Smooth muscle cell (in vitro differentiated cells): Measurements from ENCODE around the gene COL16A1. TPM values are rescaled to one million over a fixed set of nuclear protein-coding genes. Genes with fewer than 3 reads are reported as not detected.
A peak's percentile ranks its signal among the peaks of the same experiment; 100 is the strongest.

Source experiments
- DNase-seq: peaks from one replicate; lab custom pipeline; 2025; ENCODE audit not compliant: unreplicated experiment; lab: John Stamatoyannopoulos, UW
- H2AFZ ChIP-seq: fragments of 200-600 bp; sonication (generic); 2 replicates; pipeline ENCODE4 v1.6.0; 2016; ENCODE audit warnings: antibody characterized with exemption, low read depth, mild to moderate bottlenecking
- H3F3A ChIP-seq: fragments of 200-600 bp; sonication (generic); 2 replicates; pipeline ENCODE4 v1.6.0; 2017; ENCODE audit warnings: antibody characterized with exemption, low read depth
- H3K27ac ChIP-seq: fragments of 200-600 bp; sonication (generic); 2 replicates; pipeline ENCODE4 v1.5.1; 2016; ENCODE audit warnings: low read depth, mild to moderate bottlenecking
- H3K27me3 ChIP-seq: fragments of 200-600 bp; sonication (generic); 2 replicates; pipeline ENCODE4 v1.6.1; 2016; ENCODE audit warnings: low read depth, mild to moderate bottlenecking
- H3K36me3 ChIP-seq: fragments of 200-600 bp; sonication (generic); 2 replicates; pipeline ENCODE4 v1.5.1; 2016; ENCODE audit warnings: low read depth
- H3K4me1 ChIP-seq: fragments of 200-600 bp; sonication (generic); 2 replicates; pipeline ENCODE4 v1.5.1; 2016; ENCODE audit warnings: low read depth
- H3K4me2 ChIP-seq: fragments of 200-600 bp; sonication (generic); 2 replicates; pipeline ENCODE4 v1.6.0; 2016; ENCODE audit warnings: mild to moderate bottlenecking
- H3K4me3 ChIP-seq: fragments of 200-600 bp; sonication (generic); 2 replicates; pipeline ENCODE4 v1.5.1; 2016; ENCODE audit warnings: mild to moderate bottlenecking
- H3K79me2 ChIP-seq: fragments of 200-600 bp; sonication (generic); 2 replicates; pipeline ENCODE4 v1.6.0; 2016; ENCODE audit warnings: low read depth, mild to moderate bottlenecking
- H3K9ac ChIP-seq: fragments of 200-600 bp; sonication (generic); 2 replicates; pipeline ENCODE4 v1.6.0; 2016; ENCODE audit warnings: low read depth
- H3K9me3 ChIP-seq: fragments of 200-600 bp; sonication (generic); replicated peaks from 2 replicates; pipeline ENCODE4 v1.5.1; 2016; ENCODE audit warnings: low read depth
- H4K20me1 ChIP-seq: fragments of 200-600 bp; sonication (generic); 2 replicates; pipeline ENCODE4 v1.6.0; 2016; ENCODE audit warnings: low read depth
- CTCF ChIP-seq: fragments of 200-600 bp; sonication (generic); IDR thresholded peaks from 2 replicates; pipeline ENCODE4 v1.5.1; 2017; ENCODE audit warnings: borderline replicate concordance, mild to moderate bottlenecking, antibody characterized with exemption; ENCODE audit not compliant: insufficient read depth, poor library complexity, severe bottlenecking
- WGBS: methylation state at CpG from one replicate; pipeline ENCODE4 v1.1.7; 2016; ENCODE audit warnings: low lambda C conversion rate; 5-methylcytosine and 5-hydroxymethylcytosine counted together
- polyA plus RNA-seq: library from polyadenylated mRNA; unstranded; fragments of >200 nt; fragmentation: Nextera tagmentation; extraction: Ambion mirVana; gene quantifications from 2 replicates; pipeline ENCODE4 v1.2.1, GENCODE V29; 2016
- total RNA-seq: library from RNA; depleted of rRNA; stranded (reverse); fragments of >200 nt; gene quantifications from 2 replicates; pipeline ENCODE4 v1.2.3, GENCODE V29; 2014

COL16A1 gene
- total and polyA plus RNA-seq, 2 experiments from 2014 or later: 67.3 to 152 TPM

GRCh38 chr1:31751822-31752241 lies 48.0 kb upstream of the COL16A1 start:
- no peak for TF ChIP-seq CTCF
- Histone ChIP-seq H3K4me3 (no peak overlapping the region), H3K9me3 (no peaks in the 10 kb centered on the region), H3K27ac (no peak overlapping the region), H2AFZ (no peak overlapping the region), H3K9ac (no peak overlapping the region), H3K36me3 (no peaks in the 10 kb centered on the region), H3K4me1 (peaks cover 16% of the 10 kb centered on the region), H3K4me2 (peak overlapping the region; percentile 44), H4K20me1 (peaks cover 15% of the 10 kb centered on the region), H3F3A (peaks cover 2% of the 10 kb centered on the region), H3K79me2 (no peaks in the 10 kb centered on the region), H3K27me3 (no peaks in the 10 kb centered on the region)
- no peak for DNase-seq
- 91% methylated on average over 5 of the region's 5 CpGs for WGBS

- no peaks in the 10 kb centered on the region for H3K9me3 ChIP-seq
- H3F3A ChIP-seq: peaks cover 2% of the 10 kb centered on the region
- peaks cover 15% of the 10 kb centered on the region for H4K20me1 ChIP-seq
- no peak for DNase-seq
- H3K36me3 ChIP-seq: no peaks in the 10 kb centered on the region
- peak overlapping the region; percentile 62 for H3K4me2 ChIP-seq
- no peak for TF ChIP-seq CTCF
- H2AFZ ChIP-seq: no peak overlapping the region
- H3K9ac ChIP-seq: no peak overlapping the region
- H3K4me3 ChIP-seq: no peak overlapping the region
- no peak overlapping the region for H3K27ac ChIP-seq
- H3K27me3 ChIP-seq: no peaks in the 10 kb centered on the region
- no peaks in the 10 kb centered on the region for H3K79me2 ChIP-seq
- H3K4me1 ChIP-seq: peaks cover 20% of the 10 kb centered on the region
- 54% methylated on average over 11 of the region's 11 CpGs for WGBS
These were observed 47.2 kb upstream of the COL16A1 start for GRCh38 chr1:31750858-31751510.

- no peak for TF ChIP-seq CTCF
- peaks cover 20% of the 10 kb centered on the region for H3K4me1 ChIP-seq
- H3K36me3 ChIP-seq: no peaks in the 10 kb centered on the region
- H3K4me3 ChIP-seq: no peak overlapping the region
- H3K4me2 ChIP-seq: peak overlapping the region; percentile 37
- H2AFZ ChIP-seq: no peak overlapping the region
- no peak overlapping the region for H3K9ac ChIP-seq
- 69% methylated on average over 7 of the region's 7 CpGs for WGBS
- no peaks in the 10 kb centered on the region for H3K27me3 ChIP-seq
- H3F3A ChIP-seq: peaks cover 2% of the 10 kb centered on the region
- H3K79me2 ChIP-seq: no peaks in the 10 kb centered on the region
- no peaks in the 10 kb centered on the region for H3K9me3 ChIP-seq
- H4K20me1 ChIP-seq: peaks cover 24% of the 10 kb centered on the region
- no peak for DNase-seq
- no peak overlapping the region for H3K27ac ChIP-seq
These were observed 46.2 kb upstream of the COL16A1 start for GRCh38 chr1:31749785-31750735.
